ENCODE measurements around the gene DHX35. TPM values are rescaled to one million over a fixed set of nuclear protein-coding genes. Genes with fewer than 3 reads are reported as not detected.
"Not testable (repeated sequence)": the region's sequence is repeated elsewhere in the genome, so short reads cannot be mapped to it uniquely, and the experiment has no call there.

DHX35 gene
- total and polyA plus RNA-seq, 2 of the 13 experiments (the other 11 are each of a cell fraction or from before 2014, with no cell fraction given), result 25.8 to 28.7 TPM

DNA sequence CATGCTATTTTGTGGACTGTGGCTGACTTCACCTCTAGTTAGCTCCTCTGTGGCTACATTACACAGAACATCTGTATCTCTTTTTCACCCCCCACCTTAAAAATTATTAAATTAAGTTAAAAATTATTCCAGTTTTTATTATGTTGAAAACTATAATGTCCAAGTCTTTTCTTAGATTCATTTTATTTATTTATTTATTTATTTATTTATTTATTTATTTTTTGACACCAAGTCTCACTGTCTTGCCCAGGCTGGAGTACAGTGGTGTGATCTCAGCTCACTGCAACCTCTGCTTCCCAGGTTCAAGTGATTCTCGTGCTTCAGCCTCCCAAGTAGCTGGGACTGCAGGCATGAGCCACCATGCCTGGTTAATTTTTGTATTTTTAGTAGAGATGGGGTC, 34.7 kb downstream of the DHX35 start:
- WGBS (ENCODE audit: low lambda C conversion rate), result 98% methylated on average over 1 of the region's 1 CpG
- H3K27me3 ChIP-seq (ENCODE audit: control insufficient read depth in 1 of 2, insufficient read depth in 2 of 2, low read length in 2 of 2); H3K9me3 ChIP-seq (ENCODE audit: low read length); H4K20me1 ChIP-seq (ENCODE audit: insufficient read depth, low read length); CTCF ChIA-PET (ENCODE audit: low intra/inter-chr PET ratio, low total read pairs); BruUV-seq (replicated peaks); ATAC-seq; H2AFZ ChIP-seq (ENCODE audit: low read length); H3K9ac ChIP-seq (ENCODE audit: insufficient read depth, low read depth, low read length); H3K79me2 ChIP-seq (ENCODE audit: insufficient read depth, low read length); H3K4me3 ChIP-seq (replicated peaks in 1 of 3; ENCODE audit: insufficient read depth in 1 of 3, low read depth in 2 of 3, low read length in 3 of 3); FAIRE-seq; in situ Hi-C loops (cut with HindIII; ENCODE audit: extremely low pct_ligation_motif_present, low pct_unique_long_range_greater_than_20kb); DNase-seq (ENCODE audit: low spot score); H3K4me2 ChIP-seq (ENCODE audit: low read depth, low read length); H3K27ac ChIP-seq (ENCODE audit: extremely low read length, insufficient read depth, low read length); intact Hi-C loops (cut with micrococcal nuclease; ENCODE audit: unreplicated experiment): not testable (repeated sequence)
- Histone ChIP-seq H3K4me1 (ENCODE audit: insufficient read depth, low read length) (peaks cover 58% of the 10 kb centered on the region), H3K36me3 (replicated peaks in 1 of 2; ENCODE audit: control insufficient read depth in 1 of 2, insufficient read depth in 2 of 2, low read length in 2 of 2) (peaks cover 16 to 55% of the 10 kb centered on the region in 2 experiments)
- POLR2A ChIA-PET, result interaction anchor here (1.9 kb wide), 1 partner anchor 11 kb away, joined by 6 read pairs; no protein-coding TSS in a partner anchor

DNA sequence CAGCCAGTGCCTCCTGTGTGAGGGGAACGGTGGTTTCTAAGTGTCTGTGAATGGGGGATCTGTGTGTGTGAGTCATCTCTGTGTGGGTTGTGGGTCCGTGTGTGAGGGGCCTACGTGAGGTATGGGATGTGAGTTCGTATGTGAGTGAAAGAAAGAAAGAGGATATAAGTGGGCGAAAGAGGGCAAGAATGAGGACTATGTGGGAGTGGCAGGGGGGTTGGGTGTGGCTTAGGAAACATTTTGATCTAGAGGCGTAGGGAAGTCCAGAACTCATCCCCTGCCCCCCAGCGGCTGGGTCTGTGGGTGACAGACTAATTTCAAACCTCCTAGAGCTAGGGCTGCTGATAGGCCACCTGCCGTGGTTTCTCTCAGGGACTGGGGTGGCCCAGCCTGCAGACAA, 35.5 kb downstream of the DHX35 start:
- ChIA-PET CTCF (ENCODE audit: low intra/inter-chr PET ratio, low total read pairs) (no interaction called here), POLR2A (interaction anchor here (0.7 kb wide), 1 partner anchor 35 kb away, joined by 5 read pairs; the partner anchor contains the start of gene DHX35)
- 97% methylated on average over 8 of the region's 8 CpGs for whole genome bisulfite sequencing (ENCODE audit: low lambda C conversion rate)
- Histone ChIP-seq H3K27ac (ENCODE audit: extremely low read length, insufficient read depth, low read length) (no peak overlapping the region), H3K79me2 (ENCODE audit: insufficient read depth, low read length) (no peaks in the 10 kb centered on the region), H3K9me3 (ENCODE audit: low read length) (no peaks in the 10 kb centered on the region), H3K4me2 (ENCODE audit: low read depth, low read length) (no peak overlapping the region), H3K4me1 (ENCODE audit: insufficient read depth, low read length) (peaks cover 60% of the 10 kb centered on the region), H2AFZ (ENCODE audit: low read length) (no peak overlapping the region), H3K9ac (ENCODE audit: insufficient read depth, low read depth, low read length) (no peak overlapping the region), H3K4me3 (replicated peaks in 1 of 3; ENCODE audit: insufficient read depth in 1 of 3, low read depth in 2 of 3, low read length in 3 of 3) (no peak overlapping the region), H3K27me3 (ENCODE audit: control insufficient read depth in 1 of 2, insufficient read depth in 2 of 2, low read length in 2 of 2) (no peaks in the 10 kb centered on the region), H4K20me1 (ENCODE audit: insufficient read depth, low read length) (no peaks in the 10 kb centered on the region), H3K36me3 (replicated peaks in 1 of 2; ENCODE audit: control insufficient read depth in 1 of 2, insufficient read depth in 2 of 2, low read length in 2 of 2) (peaks cover 17 to 56% of the 10 kb centered on the region in 2 experiments)
- in situ Hi-C loops (cut with HindIII; ENCODE audit: extremely low pct_ligation_motif_present, low pct_unique_long_range_greater_than_20kb) (no loop called here), intact Hi-C loops (cut with micrococcal nuclease; ENCODE audit: unreplicated experiment) (no loop called here)
- no TSS peak for BruUV-seq (replicated peaks)
- ATAC-seq, result no peak
- no peak for FAIRE-seq
- no peak for DNase-seq (ENCODE audit: low spot score)
- TF ChIP-seq ZNF318 (CRISPR knock-in tag; IDR thresholded peaks at IDR 0.05), result no peak
- no peak for TF ChIP-seq SP1 (IDR thresholded peaks at IDR 0.05)
- no peak for TF ChIP-seq SP1 (CRISPR knock-in tag; IDR thresholded peaks at IDR 0.05)
- no peak for TF ChIP-seq PRPF4 (IDR thresholded peaks at IDR 0.05; ENCODE audit: low read depth, low read length, poor library complexity, severe bottlenecking)
- TF ChIP-seq RELA (CRISPR knock-in tag; IDR thresholded peaks at IDR 0.05), result no peak
- TF ChIP-seq, protein P1, sequence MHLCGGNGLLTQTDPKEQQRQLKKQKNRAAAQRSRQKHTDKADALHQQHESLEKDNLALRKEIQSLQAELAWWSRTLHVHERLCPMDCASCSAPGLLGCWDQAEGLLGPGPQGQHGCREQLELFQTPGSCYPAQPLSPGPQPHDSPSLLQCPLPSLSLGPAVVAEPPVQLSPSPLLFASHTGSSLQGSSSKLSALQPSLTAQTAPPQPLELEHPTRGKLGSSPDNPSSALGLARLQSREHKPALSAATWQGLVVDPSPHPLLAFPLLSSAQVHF (CRISPR knock-in tag; IDR thresholded peaks at IDR 0.05), result no peak
- no peak for TF ChIP-seq ELF1 (CRISPR knock-in tag; IDR thresholded peaks at IDR 0.05)
- TF ChIP-seq RAD51 (IDR thresholded peaks at IDR 0.05; ENCODE audit: borderline replicate concordance), result no peak
- TF ChIP-seq SNAI1 (CRISPR knock-in tag; IDR thresholded peaks at IDR 0.05; ENCODE audit: borderline replicate concordance), result no peak

Measured in HepG2 (cell line).